Measurements from ENCODE around the gene PDE6H. TPM values are rescaled to one million over a fixed set of nuclear protein-coding genes. Genes with fewer than 3 reads are reported as not detected.

PDE6H gene
- total and polyA plus RNA-seq, 2 of the 8 experiments (the other 6 are each of a cell fraction or from before 2014, with no cell fraction given): not detected

GRCh38 chr12:14936224-14936861, 36.5 kb upstream of the PDE6H start (continued):
- TF ChIP-seq GTF2F1 (IDR thresholded peaks at IDR 0.05; ENCODE audit: borderline replicate concordance, low read depth, low read length) (no peak), GABPA (IDR thresholded peaks at IDR 0.05; ENCODE audit: borderline replicate concordance, insufficient read depth, low read length) (no peak)

Measured in H1 (cell line).